B cell (primary cell): ENCODE data around the gene ABCC1.

ENCODE experiments used
- EZH2 ChIP-seq: IDR thresholded peaks from 2 replicates; pipeline ENCODE4 v1.6.1; 2012; ENCODE audit warnings: borderline replicate concordance, low read depth, mild to moderate bottlenecking, moderate library complexity, low read length; ENCODE audit not compliant: insufficient read depth, poor library complexity, severe bottlenecking
- TF ChIP-seq, protein P1 (sequence below): fragments of 200-600 bp; IDR thresholded peaks from one replicate; pipeline ENCODE4 v1.8.0; 2022; ENCODE audit warnings: antibody characterized with exemption, mild to moderate bottlenecking

DNA sequence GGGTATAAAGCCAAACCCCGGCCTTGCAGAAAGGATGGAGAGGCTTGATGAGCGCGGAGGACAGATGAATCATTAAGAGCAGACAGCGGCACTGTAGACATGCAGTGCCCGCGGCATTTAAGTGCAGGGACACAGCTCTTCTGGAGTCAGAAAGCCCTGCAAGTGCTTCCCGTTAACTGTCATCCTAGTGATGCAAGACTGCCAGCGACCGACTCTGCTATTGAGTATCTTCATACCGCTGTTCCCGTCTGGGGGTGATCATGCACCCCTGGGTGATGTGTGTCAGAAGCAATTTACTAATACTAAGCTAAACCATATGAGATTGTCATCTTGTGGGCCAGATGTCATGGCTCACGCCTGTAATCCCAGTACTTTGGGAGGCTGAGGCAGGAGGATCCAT is 172.8 kb downstream of the ABCC1 start:
- TF ChIP-seq, protein P1, sequence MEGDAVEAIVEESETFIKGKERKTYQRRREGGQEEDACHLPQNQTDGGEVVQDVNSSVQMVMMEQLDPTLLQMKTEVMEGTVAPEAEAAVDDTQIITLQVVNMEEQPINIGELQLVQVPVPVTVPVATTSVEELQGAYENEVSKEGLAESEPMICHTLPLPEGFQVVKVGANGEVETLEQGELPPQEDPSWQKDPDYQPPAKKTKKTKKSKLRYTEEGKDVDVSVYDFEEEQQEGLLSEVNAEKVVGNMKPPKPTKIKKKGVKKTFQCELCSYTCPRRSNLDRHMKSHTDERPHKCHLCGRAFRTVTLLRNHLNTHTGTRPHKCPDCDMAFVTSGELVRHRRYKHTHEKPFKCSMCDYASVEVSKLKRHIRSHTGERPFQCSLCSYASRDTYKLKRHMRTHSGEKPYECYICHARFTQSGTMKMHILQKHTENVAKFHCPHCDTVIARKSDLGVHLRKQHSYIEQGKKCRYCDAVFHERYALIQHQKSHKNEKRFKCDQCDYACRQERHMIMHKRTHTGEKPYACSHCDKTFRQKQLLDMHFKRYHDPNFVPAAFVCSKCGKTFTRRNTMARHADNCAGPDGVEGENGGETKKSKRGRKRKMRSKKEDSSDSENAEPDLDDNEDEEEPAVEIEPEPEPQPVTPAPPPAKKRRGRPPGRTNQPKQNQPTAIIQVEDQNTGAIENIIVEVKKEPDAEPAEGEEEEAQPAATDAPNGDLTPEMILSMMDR = no peak
- TF ChIP-seq EZH2 = no peak
